ENCODE measurements around the gene EFCAB6. TPM values are rescaled to one million over a fixed set of nuclear protein-coding genes. Genes with fewer than 3 reads are reported as not detected.
"Not testable (repeated sequence)": the region's sequence is repeated elsewhere in the genome, so short reads cannot be mapped to it uniquely, and the experiment has no call there.

Gene EFCAB6
- total RNA-seq, 1 donor from 2014 or later: 4.4 TPM

GRCh38 chr22:43697894-43698293 is 114.2 kb downstream of the EFCAB6 start:
- ATAC-seq (no peak), DNase-seq (ENCODE audit: low spot score) (no peak)
- intact Hi-C loops (cut with DNase I): loop anchor here (5.0 kb wide), 1 partner anchor 106 kb away; no protein-coding TSS in a partner anchor

- intact Hi-C loops (cut with DNase I): no loop called here
- ATAC-seq (no peak), DNase-seq (ENCODE audit: low spot score) (no peak)
Observed at GRCh38 chr22:43693249-43693648, 118.9 kb downstream of the EFCAB6 start.

- ATAC-seq (no peak), DNase-seq (ENCODE audit: low spot score) (no peak)
- intact Hi-C loops (cut with DNase I): no loop called here
Observed at GRCh38 chr22:43689356-43689755, 122.7 kb downstream of the EFCAB6 start.

GRCh38 chr22:43682851-43683250 is 129.3 kb downstream of the EFCAB6 start:
- no peak for ATAC-seq
- DNase-seq (ENCODE audit: low spot score): no peak
- intact Hi-C loops (cut with DNase I): no loop called here

GRCh38 chr22:43681731-43682360 is 130.3 kb downstream of the EFCAB6 start:
- no peak for ATAC-seq
- DNase-seq (ENCODE audit: low spot score): no peak
- intact Hi-C loops (cut with DNase I): no loop called here

- ATAC-seq (no peak), DNase-seq (ENCODE audit: low spot score) (no peak)
- intact Hi-C loops (cut with DNase I): no loop called here
Observed at GRCh38 chr22:43670513-43670912, 141.6 kb downstream of the EFCAB6 start.

GRCh38 chr22:43669190-43669589 is 142.9 kb downstream of the EFCAB6 start:
- intact Hi-C loops (cut with DNase I): no loop called here
- no peak for DNase-seq (ENCODE audit: low spot score)
- ATAC-seq: no peak

- DNase-seq (ENCODE audit: low spot score) (no peak), ATAC-seq (no peak)
- intact Hi-C loops (cut with DNase I): no loop called here
Observed at GRCh38 chr22:43667656-43668055, 144.4 kb downstream of the EFCAB6 start.

- no peak for ATAC-seq
- no peak for DNase-seq (ENCODE audit: low spot score)
- intact Hi-C loops (cut with DNase I): no loop called here
Observed at GRCh38 chr22:43666457-43666856, 145.6 kb downstream of the EFCAB6 start.

- ATAC-seq (no peak), DNase-seq (ENCODE audit: low spot score) (no peak)
- intact Hi-C loops (cut with DNase I): no loop called here
Observed at GRCh38 chr22:43658823-43659222, 153.3 kb downstream of the EFCAB6 start.

GRCh38 chr22:43656581-43656980 is 155.5 kb downstream of the EFCAB6 start:
- DNase-seq (ENCODE audit: low spot score); ATAC-seq; intact Hi-C loops (cut with DNase I): not testable (repeated sequence)

- DNase-seq (ENCODE audit: low spot score) (no peak), ATAC-seq (no peak)
- intact Hi-C loops (cut with DNase I): no loop called here
Observed at GRCh38 chr22:43654271-43654670, 157.8 kb downstream of the EFCAB6 start.

- intact Hi-C loops (cut with DNase I): no loop called here
- no peak for DNase-seq (ENCODE audit: low spot score)
- ATAC-seq: no peak
Observed at GRCh38 chr22:43652845-43653244, 159.3 kb downstream of the EFCAB6 start.

GRCh38 chr22:43643387-43643786 is 168.7 kb downstream of the EFCAB6 start:
- DNase-seq (ENCODE audit: low spot score) (no peak), ATAC-seq (no peak)
- intact Hi-C loops (cut with DNase I): no loop called here

GRCh38 chr22:43642319-43643206 is 169.5 kb downstream of the EFCAB6 start:
- no peak for DNase-seq (ENCODE audit: low spot score)
- intact Hi-C loops (cut with DNase I): no loop called here
- no peak for ATAC-seq

- ATAC-seq (no peak), DNase-seq (ENCODE audit: low spot score) (no peak)
- intact Hi-C loops (cut with DNase I): no loop called here
Observed at GRCh38 chr22:43639228-43639948, 172.7 kb downstream of the EFCAB6 start.

GRCh38 chr22:43637275-43638260 is 174.5 kb downstream of the EFCAB6 start:
- ATAC-seq: no peak
- intact Hi-C loops (cut with DNase I): no loop called here
- no peak for DNase-seq (ENCODE audit: low spot score)

GRCh38 chr22:43636086-43636485 is 176.0 kb downstream of the EFCAB6 start:
- DNase-seq (ENCODE audit: low spot score): no peak
- intact Hi-C loops (cut with DNase I): no loop called here
- no peak for ATAC-seq

GRCh38 chr22:43635101-43635500 is 177.0 kb downstream of the EFCAB6 start:
- intact Hi-C loops (cut with DNase I): no loop called here
- DNase-seq (ENCODE audit: low spot score): no peak
- ATAC-seq: no peak
